Measurements from ENCODE around the gene MEF2C.

The MEF2C gene

DNA sequence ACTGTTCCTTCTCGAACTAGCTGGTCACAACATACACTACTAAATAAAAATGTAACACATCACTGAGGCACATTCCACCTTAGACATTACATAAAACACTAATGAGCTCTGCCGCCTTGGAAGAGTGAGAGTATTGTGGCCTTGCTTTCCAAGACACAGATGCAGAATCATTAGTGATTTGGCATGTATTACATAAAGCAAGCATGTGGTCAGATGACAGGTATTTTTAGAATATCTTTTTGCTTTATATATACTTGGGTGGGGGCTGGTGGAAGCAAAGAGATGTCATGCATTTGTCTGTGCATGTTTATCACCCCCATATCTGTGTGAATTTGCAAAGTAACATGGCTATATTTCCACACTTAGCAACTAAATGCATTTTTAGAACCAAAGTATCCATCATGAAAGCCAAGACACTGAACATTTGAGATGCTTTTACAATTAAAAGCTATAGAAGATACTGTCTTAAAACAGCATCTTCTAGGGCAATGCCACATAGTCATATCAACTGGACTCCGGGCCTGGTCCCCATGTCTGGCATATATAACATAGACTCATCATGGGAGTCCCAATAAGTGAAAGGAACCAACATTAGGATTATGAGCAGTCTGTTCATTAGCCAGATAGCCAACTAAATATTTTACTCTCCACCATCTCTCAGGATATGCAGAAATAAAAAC, 213.5 kb downstream of the MEF2C start:
- TF ChIP-seq, protein P1, sequence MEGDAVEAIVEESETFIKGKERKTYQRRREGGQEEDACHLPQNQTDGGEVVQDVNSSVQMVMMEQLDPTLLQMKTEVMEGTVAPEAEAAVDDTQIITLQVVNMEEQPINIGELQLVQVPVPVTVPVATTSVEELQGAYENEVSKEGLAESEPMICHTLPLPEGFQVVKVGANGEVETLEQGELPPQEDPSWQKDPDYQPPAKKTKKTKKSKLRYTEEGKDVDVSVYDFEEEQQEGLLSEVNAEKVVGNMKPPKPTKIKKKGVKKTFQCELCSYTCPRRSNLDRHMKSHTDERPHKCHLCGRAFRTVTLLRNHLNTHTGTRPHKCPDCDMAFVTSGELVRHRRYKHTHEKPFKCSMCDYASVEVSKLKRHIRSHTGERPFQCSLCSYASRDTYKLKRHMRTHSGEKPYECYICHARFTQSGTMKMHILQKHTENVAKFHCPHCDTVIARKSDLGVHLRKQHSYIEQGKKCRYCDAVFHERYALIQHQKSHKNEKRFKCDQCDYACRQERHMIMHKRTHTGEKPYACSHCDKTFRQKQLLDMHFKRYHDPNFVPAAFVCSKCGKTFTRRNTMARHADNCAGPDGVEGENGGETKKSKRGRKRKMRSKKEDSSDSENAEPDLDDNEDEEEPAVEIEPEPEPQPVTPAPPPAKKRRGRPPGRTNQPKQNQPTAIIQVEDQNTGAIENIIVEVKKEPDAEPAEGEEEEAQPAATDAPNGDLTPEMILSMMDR (IDR thresholded peaks at IDR 0.05; ENCODE audit: control insufficient read depth, extremely low read depth, insufficient read depth), result no peak
- H3K4me3 ChIP-seq (ENCODE audit: low read depth, low read length), result no peak overlapping the region
- no peak for DNase-seq (ENCODE audit: low read depth)

DNA sequence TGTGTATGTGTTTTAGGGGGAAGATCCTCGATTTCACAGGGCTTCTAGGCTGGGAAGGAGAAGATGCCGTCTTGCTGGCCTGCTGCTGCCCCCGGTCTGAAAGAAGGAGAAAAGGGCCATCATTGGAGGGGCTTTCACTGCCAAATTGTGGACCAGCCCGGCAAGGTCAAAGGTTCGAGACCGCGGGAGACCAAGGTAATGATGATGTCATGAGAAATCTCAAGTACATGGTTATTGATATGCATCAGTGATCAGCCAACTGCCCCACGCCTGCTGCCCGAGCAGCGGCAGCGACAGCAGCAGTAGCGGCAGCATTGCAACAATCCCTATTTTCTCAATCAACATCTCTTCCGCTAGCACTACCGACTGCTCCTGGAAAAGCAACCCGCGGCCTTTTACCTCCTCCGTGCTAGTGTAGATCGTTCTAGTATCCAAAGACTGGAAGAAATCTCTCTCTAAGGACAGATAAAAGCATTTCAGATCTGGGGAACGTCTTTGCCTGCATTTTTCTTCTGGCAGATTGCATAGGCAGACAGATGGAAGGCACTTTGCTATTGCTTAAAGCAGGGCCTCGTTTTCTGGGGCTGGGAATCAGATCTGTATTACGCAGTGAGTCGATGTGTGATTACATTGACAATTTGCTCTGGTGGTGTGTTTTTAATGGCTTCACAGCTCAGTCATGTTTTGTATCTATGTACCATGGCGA, 215.3 kb downstream of the MEF2C start:
- DNase-seq (ENCODE audit: low read depth), result no peak
- TF ChIP-seq, protein P1 (IDR thresholded peaks at IDR 0.05; ENCODE audit: control insufficient read depth, extremely low read depth, insufficient read depth), result no peak
- no peak overlapping the region for H3K4me3 ChIP-seq (ENCODE audit: low read depth, low read length)

Measured in LNCaP clone FGC (cell line).